ENCODE measurements around the gene ANAPC1. TPM values are rescaled to one million over a fixed set of nuclear protein-coding genes. Genes with fewer than 3 reads are reported as not detected.

ANAPC1 gene
- total and polyA plus RNA-seq, 8 donors = 22.3 to 41.0 (median 35.5) TPM

Small RNA genes within 50 kb of the gene (microRNA-seq; reads per million reads assigned to microRNA genes)
- gene MIR4771-2 = 0 reads per million in 2 donors

Other genes with a start within 250 kb of the ANAPC1 start
- 10 to 100 TPM; 21.5 to 42.8 TPM for gene MERTK, start 14.4 kb upstream of the ANAPC1 start, total RNA-seq
- 10 to 100 TPM; 15.3 to 21.8 (median 18.4) TPM for gene MERTK, start 14.4 kb upstream of the ANAPC1 start, polyA plus RNA-seq (ENCODE audit: insufficient read length in 6 of 6)
- gene TMEM87B, start 171.1 kb upstream of the ANAPC1 start, total RNA-seq = 10 to 100 TPM; 32.2 to 36.8 TPM
- 10 to 100 TPM; 24.6 to 31.2 (median 27.3) TPM for gene TMEM87B, start 171.1 kb upstream of the ANAPC1 start, polyA plus RNA-seq (ENCODE audit: insufficient read length in 6 of 6)

Data from left lung (tissue), 8 donors.